ENCODE results near the gene SLC2A9.

Gene SLC2A9

GRCh38 chr4:9976781-9977180 is 44.5 kb downstream of the SLC2A9 start:
- FAIRE-seq (no peak), DNase-seq (ENCODE audit: insufficient read length, low spot score) (no peak)
- no peak for TF ChIP-seq CTCF (IDR thresholded peaks at IDR 0.05; ENCODE audit: insufficient read depth, missing control alignments)

DNA sequence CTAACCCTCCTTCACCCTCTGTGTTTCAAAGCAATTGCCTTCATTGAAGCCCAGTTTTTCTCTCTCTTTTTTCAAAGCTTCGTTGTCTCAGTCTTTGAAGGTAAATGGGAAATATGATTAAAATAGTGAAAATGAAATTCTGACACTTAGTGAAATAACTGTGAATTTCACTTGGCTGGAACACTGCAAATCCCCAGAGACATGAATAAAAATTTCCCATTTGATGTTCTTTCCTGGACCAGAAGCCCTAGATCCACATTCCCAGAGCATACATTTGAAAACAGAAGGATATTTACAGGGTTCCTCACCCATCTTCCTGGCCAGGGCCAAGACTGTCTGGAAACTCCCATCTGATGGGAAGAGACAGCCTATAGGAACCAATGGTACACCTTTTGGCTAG is 45.0 kb downstream of the SLC2A9 start:
- FAIRE-seq (no peak), DNase-seq (ENCODE audit: insufficient read length, low spot score) (no peak)
- no peak for TF ChIP-seq CTCF (IDR thresholded peaks at IDR 0.05; ENCODE audit: insufficient read depth, missing control alignments)

GRCh38 chr4:9971711-9972110 is 49.6 kb downstream of the SLC2A9 start:
- TF ChIP-seq CTCF (IDR thresholded peaks at IDR 0.05; ENCODE audit: insufficient read depth, missing control alignments) = no peak
- FAIRE-seq (no peak), DNase-seq (ENCODE audit: insufficient read length, low spot score) (no peak)

GRCh38 chr4:9970399-9971011 is 50.8 kb downstream of the SLC2A9 start:
- no peak for FAIRE-seq
- DNase-seq (ENCODE audit: insufficient read length, low spot score) = no peak
- TF ChIP-seq CTCF (IDR thresholded peaks at IDR 0.05; ENCODE audit: insufficient read depth, missing control alignments) = no peak

- no peak for TF ChIP-seq CTCF (IDR thresholded peaks at IDR 0.05; ENCODE audit: insufficient read depth, missing control alignments)
- no peak for FAIRE-seq
- no peak for DNase-seq (ENCODE audit: insufficient read length, low spot score)
Observed at GRCh38 chr4:9969526-9970398, 51.5 kb downstream of the SLC2A9 start.

GRCh38 chr4:9968472-9968871 is 52.8 kb downstream of the SLC2A9 start:
- no peak for TF ChIP-seq CTCF (IDR thresholded peaks at IDR 0.05; ENCODE audit: insufficient read depth, missing control alignments)
- DNase-seq (ENCODE audit: insufficient read length, low spot score) (no peak), FAIRE-seq (no peak)

DNA sequence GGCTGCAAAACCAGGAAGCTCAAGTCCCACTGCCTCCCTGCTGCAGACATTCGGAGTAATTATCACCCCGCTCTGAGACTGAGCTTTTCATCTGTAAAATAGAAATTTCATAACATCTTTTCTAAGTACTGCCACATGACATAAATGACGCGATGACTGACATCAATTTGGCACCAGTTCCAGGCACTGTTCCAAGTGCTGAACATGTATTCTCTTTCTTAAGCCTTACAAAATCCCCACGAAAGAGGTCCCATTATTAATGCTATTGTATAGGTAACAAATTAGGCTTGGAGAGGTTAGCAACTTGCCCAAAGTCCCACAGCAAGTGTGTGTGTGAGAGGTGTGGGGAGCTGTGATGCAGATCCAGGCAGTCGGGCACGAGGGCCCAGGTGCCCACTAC is 56.4 kb downstream of the SLC2A9 start:
- DNase-seq (ENCODE audit: insufficient read length, low spot score) = no peak
- TF ChIP-seq CTCF (IDR thresholded peaks at IDR 0.05; ENCODE audit: insufficient read depth, missing control alignments) = no peak
- no peak for FAIRE-seq
